ENCODE data around the gene CYTH3. TPM values are rescaled to one million over a fixed set of nuclear protein-coding genes. Genes with fewer than 3 reads are reported as not detected.
A peak's percentile ranks its signal among the peaks of the same experiment; 100 is the strongest.
"Not testable (repeated sequence)": the region's sequence is repeated elsewhere in the genome, so short reads cannot be mapped to it uniquely, and the experiment has no call there.

Gene CYTH3
- total RNA-seq, 1 experiment from 2014 or later, result 73.4 TPM

DNA sequence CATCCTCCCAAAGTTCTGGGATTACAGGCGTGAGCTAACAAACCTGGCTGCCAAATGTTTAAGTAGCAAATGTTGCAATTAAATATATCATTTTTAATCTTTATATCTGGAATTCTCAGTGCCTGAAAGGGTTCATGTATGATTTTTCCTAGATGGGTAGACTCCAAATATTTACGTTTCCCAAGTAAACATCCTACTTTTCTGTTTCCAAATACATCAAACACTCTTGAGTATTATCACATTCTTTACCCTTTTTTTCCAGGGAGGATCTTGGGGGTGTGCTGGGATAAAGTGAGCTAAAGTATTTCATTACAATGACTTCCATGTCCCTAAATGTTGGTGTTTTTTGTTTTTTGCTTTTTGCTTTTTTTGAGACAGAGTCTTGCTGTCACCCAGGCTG, 32.9 kb upstream of the CYTH3 start:
- Mint-ChIP-seq H3K4me1 (ENCODE audit: low read depth, unreplicated experiment) (peaks cover 38% of the 10 kb centered on the region), H3K9me3 (ENCODE audit: low read depth, unreplicated experiment) (no peaks in the 10 kb centered on the region), H3K4me3 (ENCODE audit: low read depth, unreplicated experiment) (no peak overlapping the region), H3K27ac (ENCODE audit: unreplicated experiment) (peak overlapping the region; percentile 81), H3K36me3 (ENCODE audit: insufficient read depth, unreplicated experiment) (peaks cover 8% of the 10 kb centered on the region), H3K27me3 (ENCODE audit: unreplicated experiment) (no peaks in the 10 kb centered on the region)
- no TSS peak for BruUV-seq (replicated peaks)
- TF ChIP-seq, protein P1, sequence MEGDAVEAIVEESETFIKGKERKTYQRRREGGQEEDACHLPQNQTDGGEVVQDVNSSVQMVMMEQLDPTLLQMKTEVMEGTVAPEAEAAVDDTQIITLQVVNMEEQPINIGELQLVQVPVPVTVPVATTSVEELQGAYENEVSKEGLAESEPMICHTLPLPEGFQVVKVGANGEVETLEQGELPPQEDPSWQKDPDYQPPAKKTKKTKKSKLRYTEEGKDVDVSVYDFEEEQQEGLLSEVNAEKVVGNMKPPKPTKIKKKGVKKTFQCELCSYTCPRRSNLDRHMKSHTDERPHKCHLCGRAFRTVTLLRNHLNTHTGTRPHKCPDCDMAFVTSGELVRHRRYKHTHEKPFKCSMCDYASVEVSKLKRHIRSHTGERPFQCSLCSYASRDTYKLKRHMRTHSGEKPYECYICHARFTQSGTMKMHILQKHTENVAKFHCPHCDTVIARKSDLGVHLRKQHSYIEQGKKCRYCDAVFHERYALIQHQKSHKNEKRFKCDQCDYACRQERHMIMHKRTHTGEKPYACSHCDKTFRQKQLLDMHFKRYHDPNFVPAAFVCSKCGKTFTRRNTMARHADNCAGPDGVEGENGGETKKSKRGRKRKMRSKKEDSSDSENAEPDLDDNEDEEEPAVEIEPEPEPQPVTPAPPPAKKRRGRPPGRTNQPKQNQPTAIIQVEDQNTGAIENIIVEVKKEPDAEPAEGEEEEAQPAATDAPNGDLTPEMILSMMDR (IDR thresholded peaks at IDR 0.05; ENCODE audit: unreplicated experiment), result no peak
- intact Hi-C loops (cut with micrococcal nuclease; ENCODE audit: unreplicated experiment), result loop anchor here (5.0 kb wide), 1 partner anchor 33 kb away; the partner anchor contains the start of gene CYTH3
- CTCF ChIA-PET, result no interaction called here
- DNase-seq, result no peak

DNA sequence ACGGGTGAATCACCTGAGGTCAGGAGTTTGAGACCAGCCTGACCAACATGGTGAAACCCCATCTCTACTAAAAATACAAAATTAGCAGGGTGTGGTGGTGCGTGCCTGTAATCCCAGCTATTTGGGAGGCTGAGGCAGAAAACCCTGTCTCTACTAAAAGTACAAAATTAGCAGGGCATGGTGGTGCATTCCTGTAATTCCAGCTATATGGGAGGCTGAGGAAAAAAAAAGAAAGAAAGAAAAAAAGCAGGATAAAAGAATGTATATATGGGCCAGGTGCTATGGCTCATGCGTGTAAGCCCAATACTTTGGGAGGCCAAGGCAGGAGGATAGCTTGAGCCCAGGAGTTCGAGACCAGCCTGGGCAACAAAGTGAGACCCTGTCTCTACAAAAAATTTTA, 29.0 kb upstream of the CYTH3 start:
- CTCF ChIA-PET, result interaction anchor here (0.7 kb wide), 2 partner anchors 36 to 73 kb away, joined by 4 to 5 read pairs; no protein-coding TSS in a partner anchor
- intact Hi-C loops (cut with micrococcal nuclease; ENCODE audit: unreplicated experiment); H3K27ac Mint-ChIP-seq (ENCODE audit: unreplicated experiment): not testable (repeated sequence)

DNA sequence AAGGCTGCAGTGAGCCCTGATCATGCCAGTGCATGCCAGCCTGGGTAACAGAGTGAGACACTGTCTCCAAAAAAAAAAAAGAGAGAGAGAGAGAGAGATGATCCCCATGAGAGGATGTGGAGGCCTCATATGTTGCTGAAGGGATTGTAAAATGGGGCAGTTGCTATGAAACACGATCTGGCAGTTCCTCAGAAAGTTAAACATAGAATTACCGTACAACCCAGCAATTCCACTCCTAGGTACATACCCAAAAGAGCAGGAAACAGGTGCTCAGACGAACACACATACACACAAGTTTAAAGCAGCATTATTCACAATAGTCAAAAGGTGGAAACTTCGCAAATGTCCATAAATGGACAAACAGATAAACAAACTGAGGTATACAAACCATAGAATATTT, 27.4 kb upstream of the CYTH3 start:
- no TSS peak for BruUV-seq (replicated peaks)
- H3K9me3 Mint-ChIP-seq (ENCODE audit: low read depth, unreplicated experiment), result no peaks in the 10 kb centered on the region
- TF ChIP-seq, protein P1 (IDR thresholded peaks at IDR 0.05; ENCODE audit: unreplicated experiment), result no peak
- CTCF ChIA-PET, result interaction anchor here (0.7 to 0.8 kb wide), 2 partner anchors 50 to 159 kb away, joined by 4 to 5 read pairs; no protein-coding TSS in a partner anchor
- no peak overlapping the region for H3K4me3 Mint-ChIP-seq (ENCODE audit: low read depth, unreplicated experiment)
- DNase-seq, result no peak
- H3K27ac Mint-ChIP-seq (ENCODE audit: unreplicated experiment), result no peak overlapping the region
- H3K27me3 Mint-ChIP-seq (ENCODE audit: unreplicated experiment), result no peaks in the 10 kb centered on the region
- intact Hi-C loops (cut with micrococcal nuclease; ENCODE audit: unreplicated experiment), result no loop called here
- no peaks in the 10 kb centered on the region for H3K36me3 Mint-ChIP-seq (ENCODE audit: insufficient read depth, unreplicated experiment)
- peaks cover 9% of the 10 kb centered on the region for H3K4me1 Mint-ChIP-seq (ENCODE audit: low read depth, unreplicated experiment)

More for the DNA sequence above, 29.0 kb upstream of the CYTH3 start:
- H3K4me1 Mint-ChIP-seq (ENCODE audit: low read depth, unreplicated experiment), result peaks cover 12% of the 10 kb centered on the region
- not testable (repeated sequence) for H3K36me3 Mint-ChIP-seq (ENCODE audit: insufficient read depth, unreplicated experiment); H3K27me3 Mint-ChIP-seq (ENCODE audit: unreplicated experiment); H3K9me3 Mint-ChIP-seq (ENCODE audit: low read depth, unreplicated experiment); BruUV-seq (replicated peaks); H3K4me3 Mint-ChIP-seq (ENCODE audit: low read depth, unreplicated experiment); DNase-seq

DNA sequence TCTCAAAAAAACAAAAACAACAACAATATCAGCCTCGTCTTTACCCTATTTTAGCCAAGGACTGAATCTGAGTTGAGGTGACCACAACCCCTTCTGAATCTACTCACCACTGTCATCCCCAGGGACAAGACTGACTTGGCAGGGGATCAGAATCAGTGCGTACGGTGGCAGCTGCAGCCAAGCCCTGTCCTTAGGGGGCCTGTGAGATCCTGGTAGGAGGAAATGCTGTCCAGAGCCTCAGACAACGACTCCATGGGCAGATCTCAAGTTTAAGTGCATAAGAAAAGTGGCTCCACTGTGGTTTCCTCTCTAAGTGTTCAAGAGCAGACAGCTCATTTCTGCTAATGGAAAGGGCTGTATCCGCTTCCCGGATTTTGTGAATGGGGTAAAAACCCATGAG, 22.4 kb upstream of the CYTH3 start:
- DNase-seq, result no peak
- H3K4me1 Mint-ChIP-seq (ENCODE audit: low read depth, unreplicated experiment), result peaks cover 16% of the 10 kb centered on the region
- CTCF ChIA-PET, result interaction anchor here (0.5 kb wide), 1 partner anchor 101 kb away, joined by 3 read pairs; no protein-coding TSS in a partner anchor
- TF ChIP-seq, protein P1 (IDR thresholded peaks at IDR 0.05; ENCODE audit: unreplicated experiment), result no peak
- no TSS peak for BruUV-seq (replicated peaks)
- H3K4me3 Mint-ChIP-seq (ENCODE audit: low read depth, unreplicated experiment), result peak overlapping the region; percentile 52
- H3K9me3 Mint-ChIP-seq (ENCODE audit: low read depth, unreplicated experiment), result no peaks in the 10 kb centered on the region
- peak overlapping the region; percentile 85 for H3K27ac Mint-ChIP-seq (ENCODE audit: unreplicated experiment)
- H3K36me3 Mint-ChIP-seq (ENCODE audit: insufficient read depth, unreplicated experiment), result no peaks in the 10 kb centered on the region
- intact Hi-C loops (cut with micrococcal nuclease; ENCODE audit: unreplicated experiment), result no loop called here
- H3K27me3 Mint-ChIP-seq (ENCODE audit: unreplicated experiment), result no peaks in the 10 kb centered on the region

DNA sequence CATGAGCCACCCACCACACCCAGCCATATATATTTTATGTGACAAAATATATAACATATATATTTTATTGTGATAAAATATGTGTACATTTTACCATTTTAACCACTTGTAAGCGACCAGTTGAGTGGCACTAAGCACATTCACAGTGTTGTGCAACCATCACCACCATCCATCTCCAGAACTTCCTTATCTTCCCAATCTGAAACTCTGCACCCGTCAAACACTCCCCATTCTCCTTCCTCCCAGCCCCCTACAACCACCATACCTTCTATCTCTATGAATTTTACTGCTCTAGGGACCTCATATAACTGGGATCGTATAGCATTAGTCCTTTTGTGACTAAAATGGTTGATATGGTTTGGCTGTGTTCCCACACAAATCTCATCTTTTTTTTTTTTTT, 20.8 kb upstream of the CYTH3 start:
- CTCF ChIA-PET, result no interaction called here
- TF ChIP-seq, protein P1 (IDR thresholded peaks at IDR 0.05; ENCODE audit: unreplicated experiment), result no peak
- no peak for DNase-seq
- Mint-ChIP-seq H3K4me1 (ENCODE audit: low read depth, unreplicated experiment) (peaks cover 16% of the 10 kb centered on the region), H3K27ac (ENCODE audit: unreplicated experiment) (no peak overlapping the region), H3K4me3 (ENCODE audit: low read depth, unreplicated experiment) (no peak overlapping the region), H3K27me3 (ENCODE audit: unreplicated experiment) (no peaks in the 10 kb centered on the region), H3K9me3 (ENCODE audit: low read depth, unreplicated experiment) (peaks cover 3% of the 10 kb centered on the region), H3K36me3 (ENCODE audit: insufficient read depth, unreplicated experiment) (no peaks in the 10 kb centered on the region)
- BruUV-seq (replicated peaks), result no TSS peak
- intact Hi-C loops (cut with micrococcal nuclease; ENCODE audit: unreplicated experiment), result no loop called here

DNA sequence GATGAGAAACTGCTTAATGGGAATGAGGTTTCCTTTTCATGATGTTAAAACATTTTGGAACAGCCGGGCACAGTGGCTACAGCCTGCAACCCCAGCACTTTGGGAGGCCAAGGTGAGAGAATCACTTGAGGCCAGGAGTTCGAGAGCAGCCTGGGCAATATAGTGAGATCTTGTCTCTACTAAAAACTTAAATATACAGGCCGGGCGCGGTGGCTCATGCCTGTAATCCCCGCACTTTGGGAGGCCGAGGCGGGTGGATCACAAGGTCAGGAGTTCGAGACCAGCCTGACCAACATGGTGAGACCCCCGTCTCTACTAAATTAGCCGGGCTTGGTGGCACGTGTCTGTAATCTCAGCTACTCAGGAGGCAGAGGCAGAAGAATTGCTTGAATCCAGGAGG, 19.5 kb upstream of the CYTH3 start:
- H3K27me3 Mint-ChIP-seq (ENCODE audit: unreplicated experiment); H3K27ac Mint-ChIP-seq (ENCODE audit: unreplicated experiment); intact Hi-C loops (cut with micrococcal nuclease; ENCODE audit: unreplicated experiment); H3K9me3 Mint-ChIP-seq (ENCODE audit: low read depth, unreplicated experiment); CTCF ChIA-PET; H3K36me3 Mint-ChIP-seq (ENCODE audit: insufficient read depth, unreplicated experiment); BruUV-seq (replicated peaks); H3K4me3 Mint-ChIP-seq (ENCODE audit: low read depth, unreplicated experiment); DNase-seq: not testable (repeated sequence)
- H3K4me1 Mint-ChIP-seq (ENCODE audit: low read depth, unreplicated experiment), result peaks cover 16% of the 10 kb centered on the region
